H1 (cell line): ENCODE data around the gene CMTR1. TPM values are rescaled to one million over a fixed set of nuclear protein-coding genes. Genes with fewer than 3 reads are reported as not detected.
"Not testable (repeated sequence)": the region's sequence is repeated elsewhere in the genome, so short reads cannot be mapped to it uniquely, and the experiment has no call there.

Experiments
- CTCF ChIA-PET: fragments of 300-600 bp; sonication (Branson Sonifier 250); formaldehyde crosslinking; loops from one replicate; lab custom pipeline; 2021; ENCODE audit not compliant: partially characterized antibody; lab: Charles Lee
- POLR2A ChIA-PET: fragments of 300-600 bp; sonication (Branson Sonifier 250); formaldehyde crosslinking; loops from one replicate; lab custom pipeline; 2021; ENCODE audit warnings: inconsistent platforms; ENCODE audit not compliant: partially characterized antibody; lab: Charles Lee
- DNase-seq, 2 experiments: peaks; one replicate each; pipeline versions ENCODE4 v3.0.0 to v3.0.0-alpha.2; 2010 to 2022; ENCODE audit warnings: low spot score in 2 of 2, low read depth in 1 of 2, mixed read lengths in 1 of 2
- FAIRE-seq: peaks from 2 replicates; lab custom pipeline; 2011; peaks lifted over from hg19 to GRCh38; lab: Jason Lieb, UNC
- H2AFZ ChIP-seq: 2 replicates; pipeline ENCODE4 v1.8.1; 2012; ENCODE audit warnings: low read length, inconsistent platforms
- H2AK5ac ChIP-seq: 2 replicates; pipeline ENCODE4 v1.6.1; 2013; ENCODE audit warnings: low read depth, low read length
- H2BK120ac ChIP-seq: replicated peaks from 2 replicates; pipeline ENCODE3; 2013; ENCODE audit warnings: low read depth, low read length, inconsistent platforms
- H2BK12ac ChIP-seq: 2 replicates; pipeline ENCODE4 v1.6.1; 2013; ENCODE audit warnings: low read depth, low read length
- H2BK15ac ChIP-seq: 2 replicates; pipeline ENCODE4 v1.6.1; 2013; ENCODE audit warnings: low read length
- H2BK20ac ChIP-seq: 2 replicates; pipeline ENCODE4 v1.6.1; 2013; ENCODE audit warnings: low read length
- H2BK5ac ChIP-seq: 2 replicates; pipeline ENCODE4 v1.6.1; 2013; ENCODE audit warnings: low read depth, low read length
- H3K14ac ChIP-seq: 2 replicates; pipeline ENCODE4 v1.6.1; 2013; ENCODE audit warnings: inconsistent platforms; ENCODE audit not compliant: insufficient read length
- H3K18ac ChIP-seq: 2 replicates; pipeline ENCODE4 v1.6.1; 2013; ENCODE audit warnings: low read length; ENCODE audit errors: extremely low read depth
- H3K23ac ChIP-seq: 2 replicates; pipeline ENCODE4 v1.6.1; 2013; ENCODE audit warnings: inconsistent platforms; ENCODE audit not compliant: insufficient read length
- H3K23me2 ChIP-seq: 2 replicates; pipeline ENCODE4 v1.6.1; 2013; ENCODE audit warnings: low read depth, low read length
- H3K27ac ChIP-seq: 2 replicates; pipeline ENCODE4 v1.6.1; 2011; ENCODE audit warnings: low read depth, low read length, inconsistent platforms
- H3K27me3 ChIP-seq, 4 experiments: replicated peaks in 1 of 4; 1 replicate in 1 of 4; 2 replicates in 3 of 4; pipeline versions ENCODE4 v1.6.1 to v1.8.1; 2011 to 2013; ENCODE audit warnings: low read length in 3 of 4, mild to moderate bottlenecking in 3 of 4, inconsistent platforms in 2 of 4, mixed read lengths in 2 of 4, moderate library complexity in 1 of 4; ENCODE audit not compliant: control insufficient read depth in 3 of 4, insufficient read depth in 3 of 4; ENCODE audit errors: extremely low read depth in 1 of 4
- H3K36me3 ChIP-seq, 4 experiments: 2 replicates each; pipeline versions ENCODE4 v1.6.1 to v1.8.1; 2011 to 2013; ENCODE audit warnings: mild to moderate bottlenecking in 4 of 4, low read length in 3 of 4, moderate library complexity in 2 of 4, control low read depth in 1 of 4, inconsistent platforms in 1 of 4; ENCODE audit not compliant: insufficient read depth in 4 of 4, control insufficient read depth in 2 of 4
- H3K4ac ChIP-seq: replicated peaks from 2 replicates; pipeline ENCODE3; 2013; ENCODE audit warnings: low read length, low read depth, mixed read lengths, inconsistent platforms; ENCODE audit not compliant: insufficient read length
- H3K4me1 ChIP-seq, 4 experiments: replicated peaks in 1 of 4; 1 replicate in 1 of 4; 2 replicates in 3 of 4; pipeline versions ENCODE4 v1.6.1 to v1.8.1; 2011 to 2013; ENCODE audit warnings: low read length in 3 of 4, inconsistent platforms in 2 of 4, mixed read lengths in 1 of 4; ENCODE audit not compliant: insufficient read depth in 4 of 4, control insufficient read depth in 3 of 4
- H3K4me2 ChIP-seq, 2 experiments: 2 replicates each; pipeline versions ENCODE4 v1.6.1 to v1.8.1; 2011 to 2013; ENCODE audit warnings: low read depth in 2 of 2, low read length in 2 of 2, control low read depth in 1 of 2, inconsistent platforms in 1 of 2, mild to moderate bottlenecking in 1 of 2; ENCODE audit not compliant: insufficient read depth in 1 of 2
- H3K4me3 ChIP-seq, 4 experiments: fragments of 200-600, 300-600 bp in 1 of 4; sonication (generic), shearing (Covaris generic), sonication (Bioruptor Twin) in 1 of 4; 2 replicates each; pipeline versions ENCODE4 v1.5.1 to v1.8.1; 2011 to 2016; ENCODE audit warnings: low read length in 4 of 4, low read depth in 3 of 4, control low read depth in 2 of 4, inconsistent platforms in 2 of 4, mild to moderate bottlenecking in 2 of 4, mixed read lengths in 1 of 4, moderate library complexity in 1 of 4; ENCODE audit not compliant: insufficient read depth in 2 of 4; ENCODE audit errors: extremely low read depth in 1 of 4
- H3K56ac ChIP-seq: replicated peaks from 2 replicates; pipeline ENCODE3; 2013; ENCODE audit warnings: low read depth, mild to moderate bottlenecking, mixed read lengths, low read length, inconsistent platforms; ENCODE audit not compliant: insufficient read length
- H3K79me1 ChIP-seq: 2 replicates; pipeline ENCODE4 v1.6.1; 2013; ENCODE audit warnings: low read depth, low read length, control low read depth
- H3K79me2 ChIP-seq, 2 experiments: 2 replicates each; pipeline versions ENCODE4 v1.6.1 to v1.8.1; 2012 to 2013; ENCODE audit warnings: low read length in 2 of 2, mild to moderate bottlenecking in 2 of 2, inconsistent platforms in 1 of 2; ENCODE audit not compliant: insufficient read depth in 2 of 2, control insufficient read depth in 1 of 2
- H3K9ac ChIP-seq, 4 experiments: replicated peaks in 1 of 4; 1 replicate in 1 of 4; 2 replicates in 3 of 4; pipeline versions ENCODE4 v1.6.1 to v1.8.1; 2011 to 2013; ENCODE audit warnings: low read depth in 3 of 4, low read length in 3 of 4, control low read depth in 2 of 4, mild to moderate bottlenecking in 2 of 4, moderate library complexity in 2 of 4, inconsistent platforms in 1 of 4; ENCODE audit errors: extremely low read depth in 1 of 4
- H3K9me3 ChIP-seq, 2 experiments: 2 replicates each; pipeline versions ENCODE4 v1.6.1 to v1.8.1; 2012 to 2013; ENCODE audit warnings: mild to moderate bottlenecking in 2 of 2, moderate library complexity in 2 of 2, control low read depth in 1 of 2, inconsistent platforms in 1 of 2, low read depth in 1 of 2, low read length in 1 of 2, mixed read lengths in 1 of 2; ENCODE audit not compliant: insufficient read depth in 2 of 2
- H4K20me1 ChIP-seq, 2 experiments: replicated peaks in 1 of 2; 2 replicates each; pipeline versions ENCODE3 to v1.8.1; 2011 to 2013; ENCODE audit warnings: inconsistent platforms in 2 of 2, low read length in 2 of 2, mild to moderate bottlenecking in 1 of 2; ENCODE audit not compliant: insufficient read depth in 2 of 2, control insufficient read depth in 1 of 2
- H4K5ac ChIP-seq: 2 replicates; pipeline ENCODE4 v1.6.1; 2013; ENCODE audit warnings: low read length, low read depth, mixed read lengths, inconsistent platforms; ENCODE audit not compliant: insufficient read length
- H4K8ac ChIP-seq: 2 replicates; pipeline ENCODE4 v1.8.0; 2013; ENCODE audit warnings: mild to moderate bottlenecking, moderate library complexity, low read length, inconsistent platforms; ENCODE audit not compliant: insufficient read depth; ENCODE audit errors: extremely low read depth
- H4K91ac ChIP-seq: replicated peaks from 2 replicates; pipeline ENCODE3; 2013; ENCODE audit warnings: low read length, mixed read lengths, inconsistent platforms; ENCODE audit not compliant: insufficient read length
- polyA plus RNA-seq, 7 experiments: library from polyadenylated mRNA; depleted of rRNA in 3 of 7; stranded (reverse) in 5 of 7; unstranded in 2 of 7; fragments of >200 nt in 5 of 7; fragments of 200-250 nt in 2 of 7; gene quantifications; 1 replicate in 5 of 7; 2 replicates in 1 of 7; 4 replicates in 1 of 7; pipeline versions ENCODE4 v1.2.1 to v1.2.3, GENCODE V29; 2011 to 2013; ENCODE audit warnings: missing spikeins in 2 of 7, mixed read lengths in 2 of 7
- total RNA-seq: library from RNA; stranded (reverse); fragmentation: NEBNext Ultra II Directional; extraction: Animal tissue kit (Norgen Biotek cat#: 25700); gene quantifications from 2 replicates; pipeline ENCODE4 v1.2.1, GENCODE V29; 2021

Gene CMTR1
- total and polyA plus RNA-seq, 2 of the 8 experiments (the other 6 are each of a cell fraction or from before 2014, with no cell fraction given): 15.2 to 33.1 TPM

- H3K36me3 ChIP-seq, H3K4me1 ChIP-seq, H4K91ac ChIP-seq, H4K5ac ChIP-seq, H3K9me3 ChIP-seq, H2BK15ac ChIP-seq, H3K79me2 ChIP-seq, H3K18ac ChIP-seq, H2AFZ ChIP-seq, H3K9ac ChIP-seq, DNase-seq, H2BK20ac ChIP-seq, H3K4ac ChIP-seq, H3K27me3 ChIP-seq, FAIRE-seq, H3K27ac ChIP-seq, H2BK12ac ChIP-seq, H2AK5ac ChIP-seq, H3K23me2 ChIP-seq, H3K4me3 ChIP-seq, H3K23ac ChIP-seq, H3K56ac ChIP-seq, POLR2A ChIA-PET, H3K4me2 ChIP-seq, H3K79me1 ChIP-seq, H4K8ac ChIP-seq, H4K20me1 ChIP-seq, H2BK120ac ChIP-seq, H3K14ac ChIP-seq, H2BK5ac ChIP-seq: not testable (repeated sequence)
- CTCF ChIA-PET: interaction anchor here (1.4 kb wide), 1 partner anchor 10 kb away, joined by 4 read pairs; no protein-coding TSS in a partner anchor
These were observed 31.4 kb upstream of the CMTR1 start for GRCh38 chr6:37401658-37402057.
